HEK293 (cell line): Measurements from ENCODE around the gene PPP2R2B.

Experiments used
- CTCF ChIA-PET: fragments of 350-600 bp; formaldehyde crosslinking; extraction: SDS; loops from one replicate; lab custom pipeline; 2021; ENCODE audit warnings: antibody characterized with exemption; lab: Yijun Ruan, JAX
- POLR2A ChIA-PET: fragments of 300-600 bp; formaldehyde crosslinking; extraction: SDS; loops from one replicate; lab custom pipeline; 2020; ENCODE audit warnings: antibody characterized with exemption, inconsistent platforms; lab: Yijun Ruan, JAX
- H3K27ac ChIP-seq: fragments of 200-500 bp; sonication (Bioruptor generic); 2 replicates; pipeline ENCODE4 v1.5.1; 2014; ENCODE audit warnings: low read depth, low read length, control low read depth, inconsistent platforms; ENCODE audit errors: extremely low read depth
- H3K36me3 ChIP-seq, 2 experiments: fragments of 200-500 bp in 1 of 2; sonication (Bioruptor generic) in 1 of 2; 1 replicate in 1 of 2; 2 replicates in 1 of 2; pipeline ENCODE4 v1.5.1; 2014 to 2017; ENCODE audit warnings: inconsistent platforms in 2 of 2, low read length in 2 of 2; ENCODE audit not compliant: control insufficient read depth in 2 of 2, insufficient read depth in 1 of 2
- H3K4me1 ChIP-seq: fragments of 200-500 bp; sonication (Bioruptor generic); 2 replicates; pipeline ENCODE4 v1.5.1; 2014; ENCODE audit warnings: mild to moderate bottlenecking, low read length, inconsistent platforms; ENCODE audit not compliant: control insufficient read depth, insufficient read depth
- H3K4me3 ChIP-seq: 2 replicates; pipeline ENCODE4 v1.5.1; 2011; ENCODE audit warnings: low read depth, mild to moderate bottlenecking, control low read depth, low read length, moderate library complexity
- H3K9me3 ChIP-seq: fragments of 200-500 bp; sonication (Bioruptor generic); 2 replicates; pipeline ENCODE4 v1.5.1; 2014; ENCODE audit warnings: low read depth, low read length, inconsistent platforms; ENCODE audit not compliant: control insufficient read depth, insufficient read depth
- KLF16 ChIP-seq: fragments of 450-650 bp; formaldehyde crosslinking; IDR thresholded peaks from 2 replicates; pipeline ENCODE4 v1.5.1; 2017; ENCODE audit warnings: missing biosample characterization, missing genetic modification characterization
- KLF8 ChIP-seq: fragments of 450-650 bp; formaldehyde crosslinking; IDR thresholded peaks from 2 replicates; pipeline ENCODE4 v1.5.1; 2016; ENCODE audit warnings: missing biosample characterization, missing genetic modification characterization
- OVOL3 ChIP-seq: fragments of 450-650 bp; formaldehyde crosslinking; IDR thresholded peaks from 2 replicates; pipeline ENCODE4 v1.5.1; 2016; ENCODE audit warnings: missing biosample characterization, missing genetic modification characterization
- REPIN1 ChIP-seq: fragments of 450-650 bp; formaldehyde crosslinking; IDR thresholded peaks from 2 replicates; pipeline ENCODE4 v1.5.1; 2017; ENCODE audit warnings: missing biosample characterization, missing genetic modification characterization, low read depth
- SALL2 ChIP-seq: fragments of 450-650 bp; formaldehyde crosslinking; IDR thresholded peaks from 2 replicates; pipeline ENCODE4 v1.5.0; 2017; ENCODE audit warnings: missing biosample characterization, mild to moderate bottlenecking, missing genetic modification characterization, borderline replicate concordance
- ZEB2 ChIP-seq: fragments of 450-650 bp; formaldehyde crosslinking; IDR thresholded peaks from 2 replicates; pipeline ENCODE4 v1.5.1; 2016; ENCODE audit warnings: missing biosample characterization, missing genetic modification characterization
- ZNF138 ChIP-seq: fragments of 450-650 bp; formaldehyde crosslinking; IDR thresholded peaks from 2 replicates; pipeline ENCODE4 v1.5.1; 2016; ENCODE audit warnings: missing biosample characterization, missing genetic modification characterization, borderline replicate concordance
- ZNF140 ChIP-seq: fragments of 450-650 bp; formaldehyde crosslinking; IDR thresholded peaks from 2 replicates; pipeline ENCODE4 v1.5.1; 2016; ENCODE audit warnings: missing biosample characterization, missing genetic modification characterization
- ZNF174 ChIP-seq: fragments of 450-650 bp; formaldehyde crosslinking; IDR thresholded peaks from 2 replicates; pipeline ENCODE4 v1.5.0; 2017; ENCODE audit warnings: missing biosample characterization, mild to moderate bottlenecking, missing genetic modification characterization
- ZNF354C ChIP-seq: fragments of 450-650 bp; formaldehyde crosslinking; IDR thresholded peaks from 2 replicates; pipeline ENCODE4 v1.5.1; 2016; ENCODE audit warnings: missing biosample characterization, missing genetic modification characterization, low read depth, borderline replicate concordance
- ZNF394 ChIP-seq: fragments of 450-650 bp; formaldehyde crosslinking; IDR thresholded peaks from 2 replicates; pipeline ENCODE4 v1.5.1; 2016; ENCODE audit warnings: missing biosample characterization, missing genetic modification characterization, mild to moderate bottlenecking, moderate library complexity, borderline replicate concordance
- ZNF48 ChIP-seq: fragments of 450-650 bp; formaldehyde crosslinking; IDR thresholded peaks from 2 replicates; pipeline ENCODE4 v1.5.1; 2016; ENCODE audit warnings: missing biosample characterization, missing genetic modification characterization
- ZNF510 ChIP-seq: fragments of 450-650 bp; formaldehyde crosslinking; IDR thresholded peaks from 2 replicates; pipeline ENCODE4 v1.5.1; 2018; ENCODE audit warnings: mild to moderate bottlenecking, missing genetic modification characterization, missing biosample characterization; ENCODE audit not compliant: insufficient replicate concordance
- ZNF549 ChIP-seq: fragments of 450-650 bp; IDR thresholded peaks from 2 replicates; pipeline ENCODE4 v1.5.1; 2018; ENCODE audit warnings: missing biosample characterization, missing genetic modification characterization, mild to moderate bottlenecking, inconsistent platforms, moderate library complexity
- ZNF571 ChIP-seq: fragments of 450-650 bp; formaldehyde crosslinking; IDR thresholded peaks from 2 replicates; pipeline ENCODE4 v1.5.0; 2017; ENCODE audit warnings: missing biosample characterization, missing genetic modification characterization
- ZNF670 ChIP-seq: fragments of 450-650 bp; formaldehyde crosslinking; IDR thresholded peaks from 2 replicates; pipeline ENCODE4 v1.5.1; 2016; ENCODE audit warnings: missing biosample characterization, missing genetic modification characterization, low read depth
- ZNF776 ChIP-seq: fragments of 450-650 bp; formaldehyde crosslinking; IDR thresholded peaks from 2 replicates; pipeline ENCODE4 v1.5.0; 2017; ENCODE audit warnings: missing biosample characterization, missing genetic modification characterization, borderline replicate concordance
- ZNF791 ChIP-seq: fragments of 450-650 bp; formaldehyde crosslinking; IDR thresholded peaks from 2 replicates; pipeline ENCODE4 v1.5.1; 2016; ENCODE audit warnings: missing biosample characterization, missing genetic modification characterization
- TF ChIP-seq, protein P1 (sequence below): fragments of 450-650 bp; formaldehyde crosslinking; IDR thresholded peaks from 2 replicates; pipeline ENCODE4 v1.5.1; 2016; ENCODE audit warnings: missing biosample characterization, missing genetic modification characterization
- TF ChIP-seq, protein P2 (sequence below): fragments of 450-650 bp; formaldehyde crosslinking; IDR thresholded peaks from 2 replicates; pipeline ENCODE4; 2016; ENCODE audit warnings: missing biosample characterization, missing genetic modification characterization

Gene PPP2R2B

DNA sequence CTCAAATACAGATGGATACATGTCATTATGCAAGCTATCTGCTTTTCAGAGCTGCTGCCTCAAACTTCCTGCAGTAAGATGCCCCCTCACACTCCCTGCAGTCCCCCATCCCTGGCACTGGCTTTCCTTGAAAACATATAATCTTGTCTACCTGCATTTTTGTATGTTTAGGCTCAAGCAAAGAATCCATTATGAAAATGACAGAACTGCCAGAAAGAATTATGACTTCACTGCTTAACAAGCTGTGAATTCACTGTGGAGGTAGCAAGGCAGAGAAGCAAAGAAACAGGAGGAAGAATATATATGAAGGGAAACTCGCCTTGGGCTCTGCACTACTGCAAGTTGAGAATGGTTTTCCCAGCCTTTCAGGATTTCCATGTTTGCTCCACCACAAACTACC, 39.4 kb upstream of the PPP2R2B start:
- Histone ChIP-seq H3K36me3 (no peaks in the 10 kb centered on the region), H3K27ac (no peak overlapping the region), H3K9me3 (no peaks in the 10 kb centered on the region), H3K4me3 (no peak overlapping the region)
- CTCF ChIA-PET = no interaction called here
- POLR2A ChIA-PET = no interaction called here
- TF ChIP-seq, protein P1, sequence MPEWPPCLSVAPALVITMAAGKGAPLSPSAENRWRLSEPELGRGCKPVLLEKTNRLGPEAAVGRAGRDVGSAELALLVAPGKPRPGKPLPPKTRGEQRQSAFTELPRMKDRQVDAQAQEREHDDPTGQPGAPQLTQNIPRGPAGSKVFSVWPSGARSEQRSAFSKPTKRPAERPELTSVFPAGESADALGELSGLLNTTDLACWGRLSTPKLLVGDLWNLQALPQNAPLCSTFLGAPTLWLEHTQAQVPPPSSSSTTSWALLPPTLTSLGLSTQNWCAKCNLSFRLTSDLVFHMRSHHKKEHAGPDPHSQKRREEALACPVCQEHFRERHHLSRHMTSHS (tag by site-specific recombination) = no peak
- TF ChIP-seq KLF16 (tag by site-specific recombination) (no peak), ZNF571 (no peak), ZNF138 (tag by site-specific recombination) (no peak), ZNF174 (no peak), ZNF48 (no peak)
- TF ChIP-seq, all 188 proteins: peak for 0
- no peaks in the 10 kb centered on the region for H3K4me1 ChIP-seq

DNA sequence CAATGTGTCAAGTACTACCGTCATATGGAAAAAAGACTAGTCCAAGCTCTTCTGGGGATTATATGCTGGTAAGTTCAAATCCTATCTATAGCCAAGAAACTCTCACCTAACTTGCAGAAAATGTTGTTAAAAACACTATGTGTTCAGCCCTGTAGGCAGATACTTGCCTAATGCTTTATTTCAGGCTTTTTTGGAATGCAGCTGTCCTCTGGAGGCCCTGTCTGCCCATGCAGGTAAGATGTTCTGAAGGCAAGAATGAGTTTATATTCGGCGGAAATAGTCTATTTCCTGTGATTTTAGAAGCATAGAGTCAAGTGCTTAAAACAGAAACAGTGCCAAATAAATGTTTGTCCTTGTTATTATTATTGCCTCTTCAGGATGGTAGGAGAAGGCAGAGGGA, 34.3 kb upstream of the PPP2R2B start:
- no peak for TF ChIP-seq OVOL3 (tag by site-specific recombination)
- TF ChIP-seq ZNF791 (tag by site-specific recombination) = no peak
- no peak for TF ChIP-seq ZEB2 (tag by site-specific recombination)
- H3K36me3 ChIP-seq = no peaks in the 10 kb centered on the region
- no peaks in the 10 kb centered on the region for H3K9me3 ChIP-seq
- no peak overlapping the region for H3K4me3 ChIP-seq
- no peaks in the 10 kb centered on the region for H3K4me1 ChIP-seq
- H3K27ac ChIP-seq = no peak overlapping the region
- CTCF ChIA-PET = interaction anchor here (0.7 to 1.0 kb wide), 3 partner anchors 23 to 587 kb away, joined by 3 to 7 read pairs (median 5); no protein-coding TSS in a partner anchor
- POLR2A ChIA-PET = no interaction called here

DNA sequence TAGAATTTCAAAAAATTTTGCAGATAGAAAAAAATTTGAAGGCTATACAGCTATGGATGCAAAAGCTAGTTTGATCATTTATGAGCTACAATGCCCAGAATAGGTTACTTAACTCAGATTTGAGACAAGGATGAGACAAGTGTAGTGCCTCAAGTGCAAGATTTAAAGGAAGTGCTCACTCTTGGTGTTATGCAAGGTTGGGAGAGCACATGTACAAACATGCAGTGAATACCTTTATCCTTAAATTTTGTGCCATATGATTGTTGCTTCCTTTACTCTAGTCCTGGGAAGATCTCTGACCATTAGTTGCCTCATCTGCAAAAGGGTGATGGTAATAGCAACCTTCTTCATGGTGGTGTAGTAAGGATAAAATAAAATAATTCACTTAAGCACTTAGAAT, 31.7 kb upstream of the PPP2R2B start:
- Histone ChIP-seq H3K4me1 (no peaks in the 10 kb centered on the region), H3K36me3 (no peaks in the 10 kb centered on the region), H3K27ac (no peak overlapping the region), H3K9me3 (no peaks in the 10 kb centered on the region), H3K4me3 (no peak overlapping the region)
- ChIA-PET CTCF (no interaction called here), POLR2A (no interaction called here)
- no peak for TF ChIP-seq ZNF48

DNA sequence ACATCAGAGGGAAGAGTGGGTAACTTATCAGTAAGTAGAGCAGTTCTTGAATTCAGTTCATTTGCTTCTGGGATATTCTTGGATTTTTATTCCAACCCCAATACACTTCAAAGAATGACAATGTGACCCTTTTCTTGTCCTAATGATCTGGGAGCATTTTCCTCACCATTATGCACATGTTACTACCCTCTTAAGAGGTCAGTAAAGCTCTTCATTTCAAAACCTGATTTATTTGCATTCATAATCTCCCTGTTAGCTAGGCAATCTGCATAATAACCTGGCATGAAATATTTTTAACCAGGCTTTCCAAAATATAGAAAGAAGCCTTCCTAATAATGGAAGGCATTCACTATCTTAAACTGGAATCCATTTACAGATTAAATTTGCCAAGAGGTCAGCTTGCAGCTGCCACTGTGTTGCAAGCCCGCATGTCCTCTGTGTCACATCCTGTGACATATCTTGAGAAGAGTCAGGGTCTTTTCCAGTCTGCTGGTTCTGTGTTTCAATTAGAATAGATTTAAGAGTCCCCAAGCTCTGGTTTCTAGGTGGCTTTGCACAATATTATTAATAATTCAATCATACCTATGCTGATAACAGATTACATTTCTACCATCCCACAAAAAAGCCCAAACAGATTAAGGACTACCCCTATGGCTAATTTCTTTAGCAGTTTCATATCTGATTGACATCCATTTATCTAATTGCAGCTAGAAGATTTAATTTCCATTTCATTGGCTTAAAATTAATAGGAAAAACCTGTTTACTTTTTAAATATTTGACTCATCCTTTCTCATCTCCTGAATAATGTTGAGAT, 30.9 kb upstream of the PPP2R2B start:
- TF ChIP-seq, protein P2, sequence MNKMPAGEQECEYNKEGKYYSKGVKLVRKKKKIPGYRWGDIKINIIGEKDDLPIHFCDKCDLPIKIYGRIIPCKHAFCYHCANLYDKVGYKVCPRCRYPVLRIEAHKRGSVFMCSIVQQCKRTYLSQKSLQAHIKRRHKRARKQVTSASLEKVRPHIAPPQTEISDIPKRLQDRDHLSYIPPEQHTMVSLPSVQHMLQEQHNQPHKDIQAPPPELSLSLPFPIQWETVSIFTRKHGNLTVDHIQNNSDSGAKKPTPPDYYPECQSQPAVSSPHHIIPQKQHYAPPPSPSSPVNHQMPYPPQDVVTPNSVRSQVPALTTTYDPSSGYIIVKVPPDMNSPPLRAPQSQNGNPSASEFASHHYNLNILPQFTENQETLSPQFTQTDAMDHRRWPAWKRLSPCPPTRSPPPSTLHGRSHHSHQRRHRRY (tag by site-specific recombination) = no peak
- TF ChIP-seq KLF8 (no peak), SALL2 (tag by site-specific recombination) (no peak), ZNF140 (no peak), ZNF670 (tag by site-specific recombination) (no peak), REPIN1 (no peak), ZNF394 (tag by site-specific recombination) (no peak), ZNF776 (tag by site-specific recombination) (no peak), ZNF510 (tag by site-specific recombination) (no peak), ZNF549 (no peak), ZNF354C (tag by site-specific recombination) (no peak)
- Histone ChIP-seq H3K9me3 (no peaks in the 10 kb centered on the region), H3K4me1 (no peaks in the 10 kb centered on the region), H3K4me3 (no peak overlapping the region), H3K27ac (no peak overlapping the region), H3K36me3 (no peaks in the 10 kb centered on the region)
- ChIA-PET CTCF (interaction anchor here (0.6 kb wide), 1 partner anchor 337 kb away, joined by 3 read pairs; no protein-coding TSS in a partner anchor), POLR2A (no interaction called here)
